HG03108 (cell line): Measurements from ENCODE around the gene TMCC3.
"Not testable (repeated sequence)": the region's sequence is repeated elsewhere in the genome, so short reads cannot be mapped to it uniquely, and the experiment has no call there.

ENCODE experiments used
- ATAC-seq: cut with Tn5 transposase; IDR thresholded peaks from one replicate; pipeline ENCODE4 v1.9.1; 2021; ENCODE audit warnings: moderate library complexity; ENCODE audit not compliant: unreplicated experiment

The TMCC3 gene

DNA sequence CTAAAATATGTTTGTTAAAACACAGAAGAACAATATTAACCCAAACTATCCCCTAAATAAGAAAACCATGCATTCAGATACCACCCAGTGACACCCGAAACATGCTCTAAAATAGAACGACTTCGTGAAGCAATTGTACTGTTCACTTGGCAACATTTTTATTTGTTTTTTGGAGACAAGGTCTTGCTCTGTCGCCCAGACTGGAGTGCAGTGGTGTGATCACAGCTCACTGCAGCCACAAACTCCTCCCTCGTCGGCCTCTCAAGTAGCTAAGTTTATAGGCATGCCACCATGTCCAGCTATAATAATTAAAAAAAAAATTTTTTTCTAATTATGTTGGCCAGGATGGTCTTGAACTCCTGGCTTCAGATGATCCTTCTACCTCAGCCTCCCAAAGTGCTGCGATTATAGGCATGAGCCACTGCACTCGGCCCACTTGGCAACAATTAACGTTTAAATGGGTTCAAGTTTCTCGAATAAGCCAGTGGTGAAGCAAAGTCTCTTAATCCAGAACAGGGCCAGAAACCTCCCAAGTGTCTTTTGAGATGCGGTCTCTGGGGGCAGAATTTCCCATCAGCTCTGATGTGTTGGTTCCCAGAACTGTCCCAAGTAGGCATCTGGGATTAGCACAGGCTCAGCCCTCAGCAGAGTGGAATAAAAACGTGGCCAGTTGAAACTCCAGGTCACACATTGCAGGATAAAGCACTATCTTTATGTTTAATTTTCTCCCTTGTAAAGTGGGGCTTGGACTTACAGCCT lies 74.5 kb downstream of the TMCC3 start:
- ATAC-seq: no peak

GRCh38 chr12:94575024-94575423 lies 75.3 kb downstream of the TMCC3 start:
- ATAC-seq: no peak

- ATAC-seq: no peak
Observed at GRCh38 chr12:94571556-94571955, 78.8 kb downstream of the TMCC3 start.

GRCh38 chr12:94570161-94570560 lies 80.2 kb downstream of the TMCC3 start:
- no peak for ATAC-seq

DNA sequence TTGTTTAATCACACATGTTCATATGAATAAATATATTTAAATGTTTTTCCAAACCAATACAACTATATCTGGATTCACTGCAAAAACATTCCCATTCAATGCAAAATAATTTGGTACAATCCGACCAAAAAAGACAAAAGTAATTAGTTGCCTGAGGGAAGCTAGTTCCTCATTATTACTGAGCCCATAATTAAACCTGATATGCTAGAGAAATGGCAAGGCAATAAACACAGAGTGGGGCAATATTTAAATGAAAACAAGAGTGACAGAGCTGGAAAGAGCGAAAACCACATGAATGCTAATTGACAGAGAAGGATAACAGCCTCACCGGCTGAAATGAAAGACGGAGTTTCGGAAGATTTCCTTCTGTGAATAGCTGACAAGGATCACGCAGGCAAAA lies 82.6 kb downstream of the TMCC3 start:
- ATAC-seq: no peak

- no peak for ATAC-seq
Observed at GRCh38 chr12:94566345-94566744, 84.0 kb downstream of the TMCC3 start.

DNA sequence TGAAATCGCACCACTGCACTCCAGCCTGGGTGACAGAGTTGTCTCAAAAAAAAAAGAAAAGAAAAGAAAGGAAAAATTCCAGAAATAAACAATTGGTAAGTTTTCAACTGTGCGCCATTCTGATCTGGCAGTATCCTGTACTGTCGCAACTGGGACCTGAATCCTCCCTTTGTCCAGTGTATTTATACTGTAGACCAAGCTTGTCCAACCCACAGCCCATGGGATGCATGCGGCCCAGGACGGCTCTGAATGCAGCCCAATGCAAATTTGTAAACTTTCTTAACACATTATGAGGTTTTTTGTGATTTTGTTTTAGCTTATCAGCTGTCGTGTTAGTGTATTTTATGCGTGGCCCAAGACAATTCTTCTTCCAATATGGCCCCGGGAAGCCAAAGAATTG lies 84.7 kb downstream of the TMCC3 start:
- no peak for ATAC-seq

DNA sequence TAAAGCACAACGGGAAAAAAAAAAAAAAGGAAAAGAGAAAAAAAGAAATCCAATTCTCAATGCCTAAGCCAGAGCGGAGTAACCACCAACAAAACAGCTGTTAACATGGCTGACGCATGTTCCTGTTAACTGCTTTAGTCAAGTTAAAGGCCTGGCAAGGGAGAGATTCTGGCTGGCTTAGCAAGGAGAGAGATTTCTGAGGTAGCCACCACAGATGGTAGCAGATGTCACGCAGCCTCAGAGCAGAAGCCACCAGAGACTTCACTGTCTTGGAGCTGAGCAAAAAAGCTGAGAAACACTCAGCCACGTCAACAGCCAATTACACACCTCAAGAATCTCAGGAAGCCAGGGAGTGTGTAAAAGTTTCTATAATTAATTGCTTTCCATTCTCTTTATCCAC lies 87.1 kb downstream of the TMCC3 start:
- no peak for ATAC-seq

GRCh38 chr12:94561943-94562411 lies 88.4 kb downstream of the TMCC3 start:
- ATAC-seq: peak; percentile 72

- peak; percentile 67 for ATAC-seq
Observed at GRCh38 chr12:94560431-94561221, 89.7 kb downstream of the TMCC3 start.

DNA sequence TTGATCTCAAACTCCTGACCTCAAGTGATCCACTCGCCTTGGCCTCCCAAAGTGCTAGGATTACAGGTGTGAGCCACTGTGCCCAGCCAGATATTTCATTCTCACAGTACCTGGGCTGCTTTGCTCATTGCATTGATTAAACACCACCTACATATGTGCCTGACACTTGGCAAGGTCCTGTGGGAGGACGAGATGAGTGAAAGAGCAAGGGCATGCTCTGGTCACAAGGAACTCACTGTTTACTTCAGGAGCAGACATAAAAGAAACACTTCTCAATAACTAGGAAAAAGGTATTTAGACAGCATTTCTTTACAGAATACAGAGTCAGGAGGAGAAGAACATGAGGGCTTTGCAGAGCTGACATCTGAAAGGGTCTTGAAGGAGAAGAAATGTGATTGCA lies 91.7 kb downstream of the TMCC3 start:
- ATAC-seq: no peak

- no peak for ATAC-seq
Observed at GRCh38 chr12:94557746-94558295, 92.5 kb downstream of the TMCC3 start.

DNA sequence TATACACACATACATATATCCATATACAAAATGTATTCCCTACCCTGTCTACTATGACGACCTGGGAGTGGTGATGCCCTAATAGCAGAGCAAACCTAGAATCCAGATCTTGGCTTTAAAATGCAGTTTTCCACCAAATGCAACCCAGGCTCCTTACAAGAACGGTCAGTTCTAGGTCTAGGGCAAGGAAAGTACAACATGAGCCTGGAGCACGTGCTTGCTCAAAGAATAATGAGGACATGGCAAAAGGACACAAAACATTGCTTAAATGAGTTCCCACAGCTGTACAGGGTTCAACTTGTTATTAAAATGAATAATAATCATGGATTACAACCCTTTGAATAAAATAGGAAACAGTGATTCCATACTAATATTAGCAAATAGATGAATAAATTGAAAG lies 94.7 kb downstream of the TMCC3 start:
- ATAC-seq: no peak

- ATAC-seq: no peak
Observed at GRCh38 chr12:94553875-94554274, 96.5 kb downstream of the TMCC3 start.

DNA sequence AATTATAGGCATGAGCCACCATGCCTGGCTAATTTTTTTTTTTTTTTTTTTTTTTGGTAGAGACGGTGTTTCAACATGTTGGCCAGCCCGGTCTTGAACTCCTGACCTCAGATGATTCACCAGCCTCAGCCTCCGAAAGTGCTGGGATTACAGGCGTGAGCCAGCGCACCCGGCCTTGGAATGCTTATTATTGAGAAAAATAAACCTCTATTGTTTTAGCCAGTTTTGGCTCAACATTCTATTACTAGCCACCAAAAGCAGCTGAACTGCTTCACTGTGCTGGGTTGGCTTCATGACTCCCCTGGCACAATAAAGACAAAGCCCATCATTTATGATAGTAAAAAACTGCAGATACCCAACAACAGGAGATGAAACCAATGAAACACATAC lies 97.2 kb downstream of the TMCC3 start:
- no peak for ATAC-seq

DNA sequence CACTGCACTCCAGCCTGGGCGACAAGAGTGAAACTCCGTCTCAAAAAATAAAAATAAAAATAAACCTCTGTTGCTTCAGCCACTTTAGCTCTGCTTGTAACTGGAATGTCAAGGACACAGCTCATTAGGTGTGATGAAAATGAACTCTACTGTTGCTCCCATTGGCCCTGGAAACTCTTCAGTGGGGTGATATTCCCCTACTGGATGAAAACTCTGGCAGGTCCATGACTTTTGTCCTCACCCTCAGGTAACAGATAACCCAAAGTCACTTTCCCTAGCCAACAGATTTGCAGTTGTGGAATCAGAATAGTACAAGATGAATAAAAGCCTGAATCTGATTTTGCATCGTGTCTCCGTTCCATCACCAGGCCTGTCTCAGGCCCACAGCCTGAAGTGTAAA lies 98.5 kb downstream of the TMCC3 start:
- no peak for ATAC-seq

GRCh38 chr12:94550964-94551363 lies 99.4 kb downstream of the TMCC3 start:
- ATAC-seq: no peak

DNA sequence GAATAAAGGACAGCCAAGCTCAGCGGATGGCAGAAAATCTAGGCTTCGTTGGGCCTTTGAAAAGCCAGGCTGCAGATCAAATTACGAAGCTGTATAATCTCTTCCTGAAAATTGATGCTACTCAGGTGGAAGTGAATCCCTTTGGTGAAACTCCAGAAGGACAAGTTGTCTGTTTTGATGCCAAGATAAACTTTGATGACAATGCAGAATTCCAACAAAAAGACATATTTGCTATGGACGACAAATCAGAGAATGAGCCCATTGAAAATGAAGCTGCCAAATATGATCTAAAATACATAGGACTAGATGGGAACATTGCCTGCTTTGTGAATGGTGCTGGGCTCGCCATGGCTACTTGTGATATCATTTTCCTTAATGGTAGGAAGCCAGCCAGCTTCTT lies 101.5 kb downstream of the TMCC3 start:
- ATAC-seq: not testable (repeated sequence)

DNA sequence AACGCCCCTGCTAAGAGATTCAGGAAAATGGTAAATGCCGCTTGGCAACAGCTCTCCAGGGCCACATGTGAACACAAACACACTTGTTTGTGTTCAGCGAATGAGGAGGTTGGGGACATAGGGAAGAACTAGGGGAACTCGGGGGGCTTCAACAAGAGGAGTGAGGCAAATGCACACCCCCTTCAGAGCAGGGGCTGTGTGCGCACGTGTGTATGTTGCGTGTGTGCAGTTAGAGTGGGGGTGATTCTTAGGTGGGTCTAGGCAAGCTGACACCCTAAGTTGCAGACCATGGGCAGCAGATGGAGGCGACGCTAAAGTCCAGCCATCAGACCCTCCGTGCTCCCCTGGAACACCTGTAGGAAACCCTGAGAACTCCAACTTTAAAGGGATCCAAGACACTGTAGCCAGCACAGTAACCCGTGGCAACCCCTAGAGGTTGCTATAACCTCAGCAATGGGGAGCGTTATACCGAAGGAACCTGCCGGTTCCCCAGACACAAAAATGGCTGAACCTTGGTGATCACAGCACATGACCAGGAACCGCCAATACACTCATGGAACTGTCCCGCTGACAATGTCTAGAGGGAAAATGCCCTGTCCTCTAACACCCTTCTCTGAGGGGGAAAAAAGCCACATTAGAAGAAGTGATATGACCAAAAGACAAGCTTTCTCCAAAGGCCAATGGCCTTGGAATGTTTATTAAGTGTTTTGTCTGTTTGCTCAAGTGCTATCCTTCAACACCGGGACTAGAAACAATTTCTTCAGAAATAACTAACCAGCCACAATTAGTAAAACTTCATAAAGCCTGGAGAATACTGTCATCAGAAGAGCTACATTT lies 104.2 kb downstream of the TMCC3 start:
- ATAC-seq: no peak

GRCh38 chr12:94544355-94544754 lies 106.0 kb downstream of the TMCC3 start:
- ATAC-seq: no peak

- ATAC-seq: no peak
Observed at GRCh38 chr12:94538318-94538717, 112.0 kb downstream of the TMCC3 start.
